Body of pancreas (tissue), 4 donors: ENCODE results near the gene QKI.

Experiments
- POLR2A ChIP-seq, 3 donors: fragments of 450-650 bp; IDR thresholded peaks; one replicate each; pipeline ENCODE4 v1.6.1; 2016; ENCODE audit warnings: antibody characterized with exemption in 3 of 3, mild to moderate bottlenecking in 2 of 3
- TF ChIP-seq, protein P1 (sequence below), 7 experiments: fragments of 450-650 bp in 4 of 7; fragments of 200-600 bp in 3 of 7; sonication (generic) in 3 of 7; IDR thresholded peaks; one replicate each; pipeline ENCODE4 v1.5.1; 2016 to 2019; ENCODE audit warnings: antibody characterized with exemption in 7 of 7

DNA sequence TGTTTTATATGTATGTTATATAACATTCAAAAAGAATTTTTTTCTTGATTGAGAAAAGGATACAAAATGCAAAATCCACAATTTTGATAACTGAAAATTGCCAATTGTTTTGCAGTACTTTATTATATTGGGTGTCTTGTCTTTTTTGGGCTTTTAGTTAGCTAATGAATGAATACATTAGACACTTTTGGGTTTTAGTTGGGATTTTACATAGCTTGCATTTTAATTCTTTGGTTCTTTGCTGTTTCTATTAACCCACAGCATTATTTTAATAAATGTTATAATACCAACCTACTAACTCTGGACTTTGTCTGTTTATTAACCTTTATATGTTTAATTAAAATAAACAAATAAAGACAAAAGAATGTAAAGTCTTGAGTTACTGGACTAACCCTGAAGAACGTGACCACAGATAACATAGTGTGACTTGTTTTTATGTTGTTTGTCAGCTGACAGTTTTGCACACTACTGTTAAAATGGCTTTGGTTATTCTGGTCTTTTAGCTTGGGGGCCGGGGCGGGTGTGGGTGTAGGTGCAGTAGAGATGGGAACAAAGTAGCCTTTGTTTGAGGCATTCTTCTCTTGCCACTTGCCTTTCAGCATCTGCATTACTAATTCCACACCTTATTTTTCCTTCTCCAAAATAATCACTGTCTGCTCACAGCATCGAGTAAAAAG, 159.1 kb downstream of the QKI start:
- TF ChIP-seq, protein P1, sequence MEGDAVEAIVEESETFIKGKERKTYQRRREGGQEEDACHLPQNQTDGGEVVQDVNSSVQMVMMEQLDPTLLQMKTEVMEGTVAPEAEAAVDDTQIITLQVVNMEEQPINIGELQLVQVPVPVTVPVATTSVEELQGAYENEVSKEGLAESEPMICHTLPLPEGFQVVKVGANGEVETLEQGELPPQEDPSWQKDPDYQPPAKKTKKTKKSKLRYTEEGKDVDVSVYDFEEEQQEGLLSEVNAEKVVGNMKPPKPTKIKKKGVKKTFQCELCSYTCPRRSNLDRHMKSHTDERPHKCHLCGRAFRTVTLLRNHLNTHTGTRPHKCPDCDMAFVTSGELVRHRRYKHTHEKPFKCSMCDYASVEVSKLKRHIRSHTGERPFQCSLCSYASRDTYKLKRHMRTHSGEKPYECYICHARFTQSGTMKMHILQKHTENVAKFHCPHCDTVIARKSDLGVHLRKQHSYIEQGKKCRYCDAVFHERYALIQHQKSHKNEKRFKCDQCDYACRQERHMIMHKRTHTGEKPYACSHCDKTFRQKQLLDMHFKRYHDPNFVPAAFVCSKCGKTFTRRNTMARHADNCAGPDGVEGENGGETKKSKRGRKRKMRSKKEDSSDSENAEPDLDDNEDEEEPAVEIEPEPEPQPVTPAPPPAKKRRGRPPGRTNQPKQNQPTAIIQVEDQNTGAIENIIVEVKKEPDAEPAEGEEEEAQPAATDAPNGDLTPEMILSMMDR (IDR thresholded peaks at IDR 0.05): no peak
- TF ChIP-seq POLR2A (IDR thresholded peaks at IDR 0.05): no peak
